ENCODE data around the gene HOXA13. TPM values are rescaled to one million over a fixed set of nuclear protein-coding genes. Genes with fewer than 3 reads are reported as not detected.

The HOXA13 gene
- total RNA-seq, 1 donor from 2014 or later: 14.5 TPM

- intact Hi-C loops (cut with DNase I): loop anchor here (10.0 kb wide), 1 partner anchor 339 kb away; no protein-coding TSS in a partner anchor
- peaks cover 19% of the 10 kb centered on the region for H3K4me1 ChIP-seq
- TF ChIP-seq POLR2AphosphoS5 (IDR thresholded peaks at IDR 0.05; ENCODE audit: insufficient read depth in 1 of 2, low read depth in 1 of 2): peak in 1 of 2 donors; percentile 74
- TF ChIP-seq, protein P1, sequence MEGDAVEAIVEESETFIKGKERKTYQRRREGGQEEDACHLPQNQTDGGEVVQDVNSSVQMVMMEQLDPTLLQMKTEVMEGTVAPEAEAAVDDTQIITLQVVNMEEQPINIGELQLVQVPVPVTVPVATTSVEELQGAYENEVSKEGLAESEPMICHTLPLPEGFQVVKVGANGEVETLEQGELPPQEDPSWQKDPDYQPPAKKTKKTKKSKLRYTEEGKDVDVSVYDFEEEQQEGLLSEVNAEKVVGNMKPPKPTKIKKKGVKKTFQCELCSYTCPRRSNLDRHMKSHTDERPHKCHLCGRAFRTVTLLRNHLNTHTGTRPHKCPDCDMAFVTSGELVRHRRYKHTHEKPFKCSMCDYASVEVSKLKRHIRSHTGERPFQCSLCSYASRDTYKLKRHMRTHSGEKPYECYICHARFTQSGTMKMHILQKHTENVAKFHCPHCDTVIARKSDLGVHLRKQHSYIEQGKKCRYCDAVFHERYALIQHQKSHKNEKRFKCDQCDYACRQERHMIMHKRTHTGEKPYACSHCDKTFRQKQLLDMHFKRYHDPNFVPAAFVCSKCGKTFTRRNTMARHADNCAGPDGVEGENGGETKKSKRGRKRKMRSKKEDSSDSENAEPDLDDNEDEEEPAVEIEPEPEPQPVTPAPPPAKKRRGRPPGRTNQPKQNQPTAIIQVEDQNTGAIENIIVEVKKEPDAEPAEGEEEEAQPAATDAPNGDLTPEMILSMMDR (IDR thresholded peaks at IDR 0.05): peak; percentile 14 to 60 (median 45)
- no peak for TF ChIP-seq POLR2A (IDR thresholded peaks at IDR 0.05)
- peak overlapping the region; percentile 37 for H3K27ac ChIP-seq
- H3K27me3 ChIP-seq: no peaks in the 10 kb centered on the region
- H3K9me3 ChIP-seq: no peaks in the 10 kb centered on the region
- DNase-seq (ENCODE audit: extremely low spot score in 2 of 2): no peak
- peak overlapping the region; percentile 49 to 61 for H3K4me3 ChIP-seq
- H3K36me3 ChIP-seq: no peaks in the 10 kb centered on the region
Measured at GRCh38 chr7:27235387-27236311, 35.8 kb upstream of the HOXA13 start.

GRCh38 chr7:27229448-27229847 lies 29.6 kb upstream of the HOXA13 start:
- TF ChIP-seq, protein P1 (IDR thresholded peaks at IDR 0.05): no peak
- TF ChIP-seq POLR2AphosphoS5 (IDR thresholded peaks at IDR 0.05; ENCODE audit: insufficient read depth in 1 of 2, low read depth in 1 of 2) (no peak), POLR2A (IDR thresholded peaks at IDR 0.05) (no peak)
- no peak for DNase-seq (ENCODE audit: extremely low spot score in 2 of 2)
- Histone ChIP-seq H3K27ac (no peak overlapping the region), H3K4me1 (peaks cover 8% of the 10 kb centered on the region), H3K27me3 (no peaks in the 10 kb centered on the region), H3K4me3 (no peak overlapping the region), H3K36me3 (no peaks in the 10 kb centered on the region), H3K9me3 (no peaks in the 10 kb centered on the region)
- intact Hi-C loops (cut with DNase I): no loop called here

- Histone ChIP-seq H3K36me3 (no peaks in the 10 kb centered on the region), H3K4me1 (peaks cover 8% of the 10 kb centered on the region), H3K9me3 (no peaks in the 10 kb centered on the region), H3K4me3 (no peak overlapping the region), H3K27ac (no peak overlapping the region), H3K27me3 (no peaks in the 10 kb centered on the region)
- TF ChIP-seq POLR2AphosphoS5 (IDR thresholded peaks at IDR 0.05; ENCODE audit: insufficient read depth in 1 of 2, low read depth in 1 of 2) (no peak), POLR2A (IDR thresholded peaks at IDR 0.05) (no peak)
- TF ChIP-seq, protein P1 (IDR thresholded peaks at IDR 0.05): no peak
- intact Hi-C loops (cut with DNase I): no loop called here
- DNase-seq (ENCODE audit: extremely low spot score in 2 of 2): no peak
Measured at GRCh38 chr7:27224983-27225934, 25.4 kb upstream of the HOXA13 start.

DNA sequence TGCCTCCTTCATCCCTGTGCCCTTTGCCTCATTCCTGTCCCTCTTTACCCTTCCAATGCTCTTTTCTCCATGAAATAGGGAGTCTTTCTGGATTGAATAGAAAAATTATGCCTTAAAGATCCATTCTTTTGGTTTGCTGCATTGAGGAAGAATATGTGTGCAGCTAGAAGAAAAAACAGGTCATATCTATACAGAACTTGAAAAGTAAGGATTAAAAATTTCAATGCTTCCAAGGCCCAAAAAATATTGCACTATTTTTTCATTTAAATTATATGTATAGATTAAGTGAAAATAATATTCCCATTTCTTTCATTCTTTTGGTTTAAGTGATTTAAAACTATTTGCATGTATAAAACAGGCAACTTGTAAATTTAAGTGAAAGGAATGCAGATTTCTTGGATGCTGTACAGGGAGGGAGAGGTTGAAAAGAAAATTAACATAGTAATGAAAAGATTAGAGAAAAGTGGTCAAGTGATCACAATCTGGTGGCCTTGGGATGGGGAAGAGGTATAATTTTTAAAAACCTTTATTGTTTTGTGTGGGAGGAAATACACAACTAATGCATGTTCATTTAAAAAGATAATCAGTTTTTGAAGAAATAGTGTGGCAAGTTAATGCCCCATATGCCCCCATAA lies 24.2 kb upstream of the HOXA13 start:
- Histone ChIP-seq H3K4me3 (no peak overlapping the region), H3K27ac (no peak overlapping the region), H3K36me3 (no peaks in the 10 kb centered on the region), H3K4me1 (peaks cover 8% of the 10 kb centered on the region), H3K9me3 (no peaks in the 10 kb centered on the region), H3K27me3 (no peaks in the 10 kb centered on the region)
- TF ChIP-seq, protein P1 (IDR thresholded peaks at IDR 0.05): no peak
- no peak for DNase-seq (ENCODE audit: extremely low spot score in 2 of 2)
- intact Hi-C loops (cut with DNase I): no loop called here

All from vagina (tissue), 2 donors.